H1 (cell line): ENCODE results near the gene SSB. TPM values are rescaled to one million over a fixed set of nuclear protein-coding genes. Genes with fewer than 3 reads are reported as not detected.
A peak's percentile ranks its signal among the peaks of the same experiment; 100 is the strongest.

Experiments used
- CTCF ChIA-PET: fragments of 300-600 bp; sonication (Branson Sonifier 250); formaldehyde crosslinking; loops from one replicate; lab custom pipeline; 2021; ENCODE audit not compliant: partially characterized antibody; lab: Charles Lee
- POLR2A ChIA-PET: fragments of 300-600 bp; sonication (Branson Sonifier 250); formaldehyde crosslinking; loops from one replicate; lab custom pipeline; 2021; ENCODE audit warnings: inconsistent platforms; ENCODE audit not compliant: partially characterized antibody; lab: Charles Lee
- DNase-seq, 2 experiments: peaks; one replicate each; pipeline versions ENCODE4 v3.0.0 to v3.0.0-alpha.2; 2010 to 2022; ENCODE audit warnings: low spot score in 2 of 2, low read depth in 1 of 2, mixed read lengths in 1 of 2
- FAIRE-seq: peaks from 2 replicates; lab custom pipeline; 2011; peaks lifted over from hg19 to GRCh38; lab: Jason Lieb, UNC
- H2AFZ ChIP-seq: 2 replicates; pipeline ENCODE4 v1.8.1; 2012; ENCODE audit warnings: low read length, inconsistent platforms
- H2AK5ac ChIP-seq: 2 replicates; pipeline ENCODE4 v1.6.1; 2013; ENCODE audit warnings: low read depth, low read length
- H2BK120ac ChIP-seq: replicated peaks from 2 replicates; pipeline ENCODE3; 2013; ENCODE audit warnings: low read depth, low read length, inconsistent platforms
- H2BK12ac ChIP-seq: 2 replicates; pipeline ENCODE4 v1.6.1; 2013; ENCODE audit warnings: low read depth, low read length
- H2BK15ac ChIP-seq: 2 replicates; pipeline ENCODE4 v1.6.1; 2013; ENCODE audit warnings: low read length
- H2BK20ac ChIP-seq: 2 replicates; pipeline ENCODE4 v1.6.1; 2013; ENCODE audit warnings: low read length
- H2BK5ac ChIP-seq: 2 replicates; pipeline ENCODE4 v1.6.1; 2013; ENCODE audit warnings: low read depth, low read length
- H3K14ac ChIP-seq: 2 replicates; pipeline ENCODE4 v1.6.1; 2013; ENCODE audit warnings: inconsistent platforms; ENCODE audit not compliant: insufficient read length
- H3K18ac ChIP-seq: 2 replicates; pipeline ENCODE4 v1.6.1; 2013; ENCODE audit warnings: low read length; ENCODE audit errors: extremely low read depth
- H3K23ac ChIP-seq: 2 replicates; pipeline ENCODE4 v1.6.1; 2013; ENCODE audit warnings: inconsistent platforms; ENCODE audit not compliant: insufficient read length
- H3K23me2 ChIP-seq: 2 replicates; pipeline ENCODE4 v1.6.1; 2013; ENCODE audit warnings: low read depth, low read length
- H3K27ac ChIP-seq: 2 replicates; pipeline ENCODE4 v1.6.1; 2011; ENCODE audit warnings: low read depth, low read length, inconsistent platforms
- H3K27me3 ChIP-seq, 4 experiments: replicated peaks in 1 of 4; 1 replicate in 1 of 4; 2 replicates in 3 of 4; pipeline versions ENCODE4 v1.6.1 to v1.8.1; 2011 to 2013; ENCODE audit warnings: low read length in 3 of 4, mild to moderate bottlenecking in 3 of 4, inconsistent platforms in 2 of 4, mixed read lengths in 2 of 4, moderate library complexity in 1 of 4; ENCODE audit not compliant: control insufficient read depth in 3 of 4, insufficient read depth in 3 of 4; ENCODE audit errors: extremely low read depth in 1 of 4
- H3K36me3 ChIP-seq, 4 experiments: 2 replicates each; pipeline versions ENCODE4 v1.6.1 to v1.8.1; 2011 to 2013; ENCODE audit warnings: mild to moderate bottlenecking in 4 of 4, low read length in 3 of 4, moderate library complexity in 2 of 4, control low read depth in 1 of 4, inconsistent platforms in 1 of 4; ENCODE audit not compliant: insufficient read depth in 4 of 4, control insufficient read depth in 2 of 4
- H3K4ac ChIP-seq: replicated peaks from 2 replicates; pipeline ENCODE3; 2013; ENCODE audit warnings: low read length, low read depth, mixed read lengths, inconsistent platforms; ENCODE audit not compliant: insufficient read length
- H3K4me1 ChIP-seq, 4 experiments: replicated peaks in 1 of 4; 1 replicate in 1 of 4; 2 replicates in 3 of 4; pipeline versions ENCODE4 v1.6.1 to v1.8.1; 2011 to 2013; ENCODE audit warnings: low read length in 3 of 4, inconsistent platforms in 2 of 4, mixed read lengths in 1 of 4; ENCODE audit not compliant: insufficient read depth in 4 of 4, control insufficient read depth in 3 of 4
- H3K4me2 ChIP-seq, 2 experiments: 2 replicates each; pipeline versions ENCODE4 v1.6.1 to v1.8.1; 2011 to 2013; ENCODE audit warnings: low read depth in 2 of 2, low read length in 2 of 2, control low read depth in 1 of 2, inconsistent platforms in 1 of 2, mild to moderate bottlenecking in 1 of 2; ENCODE audit not compliant: insufficient read depth in 1 of 2
- H3K4me3 ChIP-seq, 4 experiments: fragments of 200-600, 300-600 bp in 1 of 4; sonication (generic), shearing (Covaris generic), sonication (Bioruptor Twin) in 1 of 4; 2 replicates each; pipeline versions ENCODE4 v1.5.1 to v1.8.1; 2011 to 2016; ENCODE audit warnings: low read length in 4 of 4, low read depth in 3 of 4, control low read depth in 2 of 4, inconsistent platforms in 2 of 4, mild to moderate bottlenecking in 2 of 4, mixed read lengths in 1 of 4, moderate library complexity in 1 of 4; ENCODE audit not compliant: insufficient read depth in 2 of 4; ENCODE audit errors: extremely low read depth in 1 of 4
- H3K56ac ChIP-seq: replicated peaks from 2 replicates; pipeline ENCODE3; 2013; ENCODE audit warnings: low read depth, mild to moderate bottlenecking, mixed read lengths, low read length, inconsistent platforms; ENCODE audit not compliant: insufficient read length
- H3K79me1 ChIP-seq: 2 replicates; pipeline ENCODE4 v1.6.1; 2013; ENCODE audit warnings: low read depth, low read length, control low read depth
- H3K79me2 ChIP-seq, 2 experiments: 2 replicates each; pipeline versions ENCODE4 v1.6.1 to v1.8.1; 2012 to 2013; ENCODE audit warnings: low read length in 2 of 2, mild to moderate bottlenecking in 2 of 2, inconsistent platforms in 1 of 2; ENCODE audit not compliant: insufficient read depth in 2 of 2, control insufficient read depth in 1 of 2
- H3K9ac ChIP-seq, 4 experiments: replicated peaks in 1 of 4; 1 replicate in 1 of 4; 2 replicates in 3 of 4; pipeline versions ENCODE4 v1.6.1 to v1.8.1; 2011 to 2013; ENCODE audit warnings: low read depth in 3 of 4, low read length in 3 of 4, control low read depth in 2 of 4, mild to moderate bottlenecking in 2 of 4, moderate library complexity in 2 of 4, inconsistent platforms in 1 of 4; ENCODE audit errors: extremely low read depth in 1 of 4
- H3K9me3 ChIP-seq, 2 experiments: 2 replicates each; pipeline versions ENCODE4 v1.6.1 to v1.8.1; 2012 to 2013; ENCODE audit warnings: mild to moderate bottlenecking in 2 of 2, moderate library complexity in 2 of 2, control low read depth in 1 of 2, inconsistent platforms in 1 of 2, low read depth in 1 of 2, low read length in 1 of 2, mixed read lengths in 1 of 2; ENCODE audit not compliant: insufficient read depth in 2 of 2
- H4K20me1 ChIP-seq, 2 experiments: replicated peaks in 1 of 2; 2 replicates each; pipeline versions ENCODE3 to v1.8.1; 2011 to 2013; ENCODE audit warnings: inconsistent platforms in 2 of 2, low read length in 2 of 2, mild to moderate bottlenecking in 1 of 2; ENCODE audit not compliant: insufficient read depth in 2 of 2, control insufficient read depth in 1 of 2
- H4K5ac ChIP-seq: 2 replicates; pipeline ENCODE4 v1.6.1; 2013; ENCODE audit warnings: low read length, low read depth, mixed read lengths, inconsistent platforms; ENCODE audit not compliant: insufficient read length
- H4K8ac ChIP-seq: 2 replicates; pipeline ENCODE4 v1.8.0; 2013; ENCODE audit warnings: mild to moderate bottlenecking, moderate library complexity, low read length, inconsistent platforms; ENCODE audit not compliant: insufficient read depth; ENCODE audit errors: extremely low read depth
- H4K91ac ChIP-seq: replicated peaks from 2 replicates; pipeline ENCODE3; 2013; ENCODE audit warnings: low read length, mixed read lengths, inconsistent platforms; ENCODE audit not compliant: insufficient read length
- HDAC2 ChIP-seq, 2 experiments: fragments of 300-600 bp in 1 of 2; sonication (generic) in 1 of 2; IDR thresholded peaks; 2 replicates each; pipeline ENCODE4 v1.6.1; 2011 to 2012; ENCODE audit warnings: low read depth in 2 of 2, low read length in 2 of 2, mild to moderate bottlenecking in 2 of 2, moderate library complexity in 2 of 2, borderline replicate concordance in 1 of 2, inconsistent platforms in 1 of 2
- SAP30 ChIP-seq: fragments of 300-600 bp; sonication (generic); IDR thresholded peaks from 2 replicates; pipeline ENCODE4 v1.7.1; 2012; ENCODE audit warnings: low read length, moderate library complexity, mild to moderate bottlenecking, inconsistent platforms; ENCODE audit not compliant: insufficient read depth, insufficient replicate concordance
- SIN3A ChIP-seq, 2 experiments: IDR thresholded peaks in 1 of 2; conservative IDR thresholded peaks in 1 of 2; 2 replicates each; pipeline ENCODE4 v1.6.1; 2011 to 2012; ENCODE audit warnings: low read length in 2 of 2, improper control_type of control experiment in 1 of 2, low read depth in 1 of 2, mild to moderate bottlenecking in 1 of 2
- TBP ChIP-seq: IDR thresholded peaks from 2 replicates; pipeline ENCODE4 v1.6.1; 2011; ENCODE audit warnings: low read depth, low read length, improper control_type of control experiment
- WGBS, 2 experiments: shearing (Covaris generic) in 1 of 2; methylation state at CpG; one replicate each; pipeline versions ENCODE4 v1.1.6 to v1.1.7; 2013 to 2015; ENCODE audit warnings: low lambda C conversion rate in 2 of 2, mixed read lengths in 2 of 2, inconsistent platforms in 1 of 2, low coverage in 1 of 2, missing lambda C conversion rate in 1 of 2; ENCODE audit not compliant: insufficient replicate concordance in 2 of 2, insufficient coverage in 1 of 2, insufficient read length in 1 of 2; ENCODE audit errors: extremely low coverage in 1 of 2, missing lambda C conversion rate in 1 of 2; 5-methylcytosine and 5-hydroxymethylcytosine counted together
- polyA plus RNA-seq, 7 experiments: library from polyadenylated mRNA; depleted of rRNA in 3 of 7; stranded (reverse) in 5 of 7; unstranded in 2 of 7; fragments of >200 nt in 5 of 7; fragments of 200-250 nt in 2 of 7; gene quantifications; 1 replicate in 5 of 7; 2 replicates in 1 of 7; 4 replicates in 1 of 7; pipeline versions ENCODE4 v1.2.1 to v1.2.3, GENCODE V29; 2011 to 2013; ENCODE audit warnings: missing spikeins in 2 of 7, mixed read lengths in 2 of 7
- total RNA-seq: library from RNA; stranded (reverse); fragmentation: NEBNext Ultra II Directional; extraction: Animal tissue kit (Norgen Biotek cat#: 25700); gene quantifications from 2 replicates; pipeline ENCODE4 v1.2.1, GENCODE V29; 2021

The SSB gene
- total and polyA plus RNA-seq, 2 of the 8 experiments (the other 6 are each of a cell fraction or from before 2014, with no cell fraction given) = 60.8 to 270 TPM

- H2BK120ac ChIP-seq = no peak overlapping the region
- no peak overlapping the region for H2BK15ac ChIP-seq
- peaks cover 8 to 13% of the 10 kb centered on the region in 2 experiments for H4K20me1 ChIP-seq
- H3K23ac ChIP-seq = no peak overlapping the region
- no peak overlapping the region for H2BK20ac ChIP-seq
- peaks cover 4% of the 10 kb centered on the region for H3K79me1 ChIP-seq
- FAIRE-seq (no peak), DNase-seq (no peak)
- WGBS, 2 experiments = 11% methylated on average over 8 of the region's 13 CpGs; no CpG with 5 or more reads in 1 of the 2 experiments
- no peak overlapping the region for H2AFZ ChIP-seq
- no peak overlapping the region for H2AK5ac ChIP-seq
- no peak overlapping the region for H3K14ac ChIP-seq
- no peak overlapping the region for H3K4ac ChIP-seq
- H3K79me2 ChIP-seq = peaks cover 0 to 49% of the 10 kb centered on the region in 2 experiments; a peak in 2 of 4 replicates
- H3K23me2 ChIP-seq = peaks cover 13% of the 10 kb centered on the region
- peaks cover 0 to 10% (median 3%) of the 10 kb centered on the region in 4 experiments; a peak in 4 of 7 replicates for H3K4me1 ChIP-seq
- H4K91ac ChIP-seq = no peak overlapping the region
- H3K56ac ChIP-seq = no peak overlapping the region
- H3K4me2 ChIP-seq = peak overlapping the region; percentile 89 to 95
- no peaks in the 10 kb centered on the region for H3K27me3 ChIP-seq
- CTCF ChIA-PET = interaction anchor here (0.6 to 1.6 kb wide), 4 partner anchors 13 to 658 kb away, joined by 3 to 9 read pairs (median 5); no protein-coding TSS in a partner anchor
- H2BK12ac ChIP-seq = no peak overlapping the region
- POLR2A ChIA-PET = interaction anchor here (1.0 to 2.3 kb wide), 6 partner anchors 8 to 244 kb away, joined by 3 to 7 read pairs (median 4); partner anchors contain the start of genes PPIG and SSB
- no peaks in the 10 kb centered on the region; a peak in 1 of 8 replicates for H3K36me3 ChIP-seq
- no peak overlapping the region for H3K9ac ChIP-seq
- H3K4me3 ChIP-seq = peak overlapping the region; percentile 76 to 92 (median 80)
- TF ChIP-seq HDAC2 (IDR thresholded peaks at IDR 0.05; ENCODE audit: borderline replicate concordance in 1 of 2, low read depth in 2 of 2, low read length in 2 of 2) (no peak; a peak in 1 of 4 replicates), SIN3A (conservative IDR thresholded peaks at IDR 0.05 in 1 of 2, IDR thresholded peaks at IDR 0.05 in 1 of 2; ENCODE audit: low read depth in 1 of 2, low read length in 2 of 2) (peak; percentile 56 to 78; a peak in 2 of 4 replicates), SAP30 (peak; percentile 96), TBP (no peak)
- TF ChIP-seq, all 59 proteins: peak for 2
- no peak overlapping the region for H3K18ac ChIP-seq
- no peak overlapping the region for H4K5ac ChIP-seq
- no peaks in the 10 kb centered on the region for H3K9me3 ChIP-seq
- no peak overlapping the region for H4K8ac ChIP-seq
- H2BK5ac ChIP-seq = no peak overlapping the region
- H3K27ac ChIP-seq = no peak overlapping the region
These were observed 29.6 kb downstream of the SSB start for GRCh38 chr2:169828141-169828811.
